CD8-positive, alpha-beta memory T cell (primary cell): ENCODE results near the gene CDC73. TPM values are rescaled to one million over a fixed set of nuclear protein-coding genes. Genes with fewer than 3 reads are reported as not detected.
A peak's percentile ranks its signal among the peaks of the same experiment; 100 is the strongest.

ENCODE experiments used
- CTCF ChIA-PET: fragments of 350-600 bp; sonication (Branson Sonifier 250); formaldehyde crosslinking; loops from one replicate; lab custom pipeline; 2021; ENCODE audit warnings: antibody characterized with exemption; lab: Charles Lee
- POLR2A ChIA-PET: fragments of 350-600 bp; sonication (Branson Sonifier 250); formaldehyde crosslinking; loops from one replicate; lab custom pipeline; 2021; ENCODE audit warnings: antibody characterized with exemption; lab: Charles Lee
- DNase-seq, 5 donors: peaks; one replicate each; pipeline versions ENCODE4 v3.0.0 to v3.0.0-alpha.2; 2020 to 2022; ENCODE audit warnings: mixed read lengths in 1 of 5
- H3K27ac ChIP-seq: one replicate; pipeline ENCODE4 v1.7.0; 2013; ENCODE audit warnings: low read depth, mild to moderate bottlenecking, low read length, moderate library complexity
- H3K27me3 ChIP-seq: 2 replicates; pipeline ENCODE4 v1.7.0; 2013; ENCODE audit warnings: low read length, mild to moderate bottlenecking; ENCODE audit not compliant: insufficient read depth, poor library complexity, severe bottlenecking
- H3K36me3 ChIP-seq: 2 replicates; pipeline ENCODE4 v1.7.0; 2013; ENCODE audit warnings: mild to moderate bottlenecking, low read length, moderate library complexity; ENCODE audit not compliant: insufficient read depth
- H3K4me1 ChIP-seq: 2 replicates; pipeline ENCODE4 v1.7.0; 2013; ENCODE audit warnings: mild to moderate bottlenecking, low read length, moderate library complexity; ENCODE audit not compliant: insufficient read depth
- H3K4me3 ChIP-seq: 2 replicates; pipeline ENCODE4 v1.7.0; 2013; ENCODE audit warnings: mild to moderate bottlenecking, low read length
- H3K9me3 ChIP-seq: 2 replicates; pipeline ENCODE4 v1.7.0; 2013; ENCODE audit warnings: mild to moderate bottlenecking, low read length
- H3K27ac Mint-ChIP-seq, 8 donors: one replicate each; pipeline ENCODE4 v1.8.0; 2020 to 2021; ENCODE audit warnings: mixed read lengths in 8 of 8, mild to moderate bottlenecking in 6 of 8, inconsistent platforms in 3 of 8, moderate library complexity in 3 of 8
- H3K27me3 Mint-ChIP-seq, 2 donors: one replicate each; pipeline ENCODE4 v1.8.0; 2020 to 2021; ENCODE audit warnings: mixed read lengths in 2 of 2, mild to moderate bottlenecking in 1 of 2, moderate library complexity in 1 of 2
- H3K36me3 Mint-ChIP-seq, 3 donors: one replicate each; pipeline ENCODE4 v1.8.0; 2020 to 2021; ENCODE audit warnings: mixed read lengths in 3 of 3, inconsistent platforms in 1 of 3, mild to moderate bottlenecking in 1 of 3
- H3K4me1 Mint-ChIP-seq, 3 donors: one replicate each; pipeline ENCODE4 v1.8.0; 2020 to 2021; ENCODE audit warnings: mixed read lengths in 3 of 3, inconsistent platforms in 1 of 3, mild to moderate bottlenecking in 1 of 3
- H3K4me3 Mint-ChIP-seq, 7 donors: one replicate each; pipeline ENCODE4 v1.8.0; 2020 to 2021; ENCODE audit warnings: mixed read lengths in 7 of 7, mild to moderate bottlenecking in 6 of 7, moderate library complexity in 4 of 7, inconsistent platforms in 2 of 7
- H3K9me3 Mint-ChIP-seq, 5 donors: one replicate each; pipeline ENCODE4 v1.8.0; 2020 to 2022; ENCODE audit warnings: mixed read lengths in 5 of 5, mild to moderate bottlenecking in 3 of 5, moderate library complexity in 2 of 5, inconsistent platforms in 1 of 5
- polyA plus RNA-seq: library from polyadenylated mRNA; unstranded; fragments of 300-500 nt; fragmentation: Illumina TruSeq; gene quantifications from one replicate; pipeline ENCODE4 v1.2.3, GENCODE V29; 2021
- total RNA-seq, 2 experiments: library from RNA; stranded (reverse); gene quantifications; one replicate each; pipeline ENCODE4 v1.2.3, GENCODE V29; 2021

Gene CDC73
- 10 to 100 TPM; 59.8 to 63.8 TPM for total RNA-seq
- 58.5 TPM for polyA plus RNA-seq

DNA sequence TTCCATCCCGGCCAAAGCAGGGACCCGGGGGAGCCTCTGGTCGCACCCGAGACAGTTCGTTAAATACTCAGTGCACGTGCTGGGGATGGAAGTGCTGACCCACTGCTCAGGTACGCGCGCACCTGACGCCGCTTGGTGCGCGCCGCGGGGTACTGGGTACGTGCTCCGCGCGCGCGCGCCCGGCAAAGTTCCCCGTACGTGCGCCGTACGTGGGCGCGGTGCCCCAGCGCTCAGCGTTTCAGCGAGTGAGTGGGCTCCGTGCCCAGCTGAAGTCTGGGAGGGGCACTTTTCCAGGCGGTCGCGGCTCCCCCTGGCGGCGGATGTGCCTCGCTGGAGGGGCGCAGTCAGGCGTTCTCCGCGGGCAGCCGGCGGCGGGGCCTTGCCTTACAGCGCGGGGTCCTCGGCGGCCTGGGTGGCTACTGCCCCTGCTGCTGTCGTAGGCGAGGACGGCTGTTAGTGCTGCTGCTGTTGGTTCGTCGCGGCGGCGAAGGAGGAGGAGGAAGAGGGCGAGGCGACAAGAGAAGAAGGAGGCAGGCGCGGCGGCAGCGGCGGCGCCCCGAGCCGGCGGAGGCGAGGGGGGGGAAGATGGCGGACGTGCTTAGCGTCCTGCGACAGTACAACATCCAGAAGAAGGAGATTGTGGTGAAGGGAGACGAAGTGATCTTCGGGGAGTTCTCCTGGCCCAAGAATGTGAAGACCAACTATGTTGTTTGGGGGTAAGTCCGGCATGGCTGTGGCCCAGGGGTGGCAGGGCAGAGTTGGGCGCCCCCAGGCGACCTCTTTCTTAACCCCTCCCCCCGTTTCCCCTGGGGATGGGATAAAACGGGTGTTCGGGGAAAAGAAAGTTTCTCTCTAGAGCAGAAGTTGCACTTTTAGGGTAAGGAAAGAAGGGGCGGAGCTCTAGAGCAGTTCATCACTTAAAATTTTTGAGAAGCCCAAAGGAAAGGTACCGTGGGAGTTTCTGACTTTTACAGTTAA is at the start of gene CDC73:
Gene CDC73 (plus strand): TSS at position 416 of the 978 bp plus-strand sequence. CDS start 170 bp downstream, at position 586.
- H3K9me3 Mint-ChIP-seq: no peaks in the 10 kb centered on the region
- H3K4me3 Mint-ChIP-seq: peak within 1 kb of the TSS; percentile 93 to 99 (median 95)
- H3K36me3 Mint-ChIP-seq: peaks cover 0 to 34% (median 5%) of the 10 kb centered on the region in 3 donors
- peak within 1 kb of the TSS; percentile 99 for H3K4me3 ChIP-seq
- H3K9me3 ChIP-seq: no peaks in the 10 kb centered on the region
- H3K27me3 Mint-ChIP-seq: peaks cover 0 to 1% of the 10 kb centered on the region in 2 donors
- CTCF ChIA-PET: interaction anchor here (0.6 to 3.6 kb wide), 15 partner anchors 9 to 319 kb away, joined by 3 to 30 read pairs (median 4); partner anchors contain the start of genes GLRX2, RO60 and UCHL5
- H3K36me3 ChIP-seq: peaks cover 9% of the 10 kb centered on the region
- H3K27me3 ChIP-seq: no peaks in the 10 kb centered on the region
- peak within 1 kb of the TSS; percentile 90 to 99 (median 97) for H3K27ac Mint-ChIP-seq
- H3K27ac ChIP-seq: peak within 1 kb of the TSS; percentile 97
- peaks cover 40% of the 10 kb centered on the region for H3K4me1 ChIP-seq
- peak; percentile 99 to 100 (median 99) for DNase-seq
- H3K4me1 Mint-ChIP-seq: peaks cover 52 to 64% (median 63%) of the 10 kb centered on the region in 3 donors
- POLR2A ChIA-PET: interaction anchor here (0.8 to 1.5 kb wide), 9 partner anchors 13 to 648 kb away, joined by 3 to 12 read pairs (median 6); partner anchors contain the start of genes GLRX2, RGS2, RO60 and UCHL5

DNA sequence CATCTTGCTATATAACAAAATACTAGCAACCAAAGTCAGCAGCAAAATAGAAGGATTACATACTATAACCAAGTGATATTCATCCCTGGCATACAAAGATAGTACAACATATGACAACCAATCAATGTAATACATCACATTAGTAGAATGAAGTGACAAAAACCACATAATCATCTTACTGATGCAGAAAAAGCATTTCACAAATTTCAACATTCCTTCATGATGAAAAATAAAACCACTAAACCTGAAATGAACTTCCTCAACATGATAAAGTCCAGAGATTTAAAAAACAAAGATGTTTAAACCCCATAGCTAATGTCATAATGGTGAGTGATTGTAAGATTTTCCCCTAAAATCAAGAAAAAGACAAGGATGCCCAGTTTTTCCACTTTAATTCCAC is 43.8 kb upstream of the CDC73 start:
- DNase-seq: no peak
- peaks cover 22% of the 10 kb centered on the region for H3K36me3 ChIP-seq
- H3K9me3 ChIP-seq: no peaks in the 10 kb centered on the region
- peaks cover 22 to 64% (median 28%) of the 10 kb centered on the region in 3 donors for H3K36me3 Mint-ChIP-seq
- H3K27ac ChIP-seq: no peak overlapping the region
- ChIA-PET CTCF (no interaction called here), POLR2A (no interaction called here)
- H3K27ac Mint-ChIP-seq: no peak overlapping the region
- H3K27me3 ChIP-seq: no peaks in the 10 kb centered on the region
- no peaks in the 10 kb centered on the region for H3K9me3 Mint-ChIP-seq
- H3K27me3 Mint-ChIP-seq: no peaks in the 10 kb centered on the region
- peaks cover 3 to 20% (median 15%) of the 10 kb centered on the region in 3 donors for H3K4me1 Mint-ChIP-seq
- no peaks in the 10 kb centered on the region for H3K4me1 ChIP-seq
- H3K4me3 Mint-ChIP-seq: no peak overlapping the region
- no peak overlapping the region for H3K4me3 ChIP-seq

DNA sequence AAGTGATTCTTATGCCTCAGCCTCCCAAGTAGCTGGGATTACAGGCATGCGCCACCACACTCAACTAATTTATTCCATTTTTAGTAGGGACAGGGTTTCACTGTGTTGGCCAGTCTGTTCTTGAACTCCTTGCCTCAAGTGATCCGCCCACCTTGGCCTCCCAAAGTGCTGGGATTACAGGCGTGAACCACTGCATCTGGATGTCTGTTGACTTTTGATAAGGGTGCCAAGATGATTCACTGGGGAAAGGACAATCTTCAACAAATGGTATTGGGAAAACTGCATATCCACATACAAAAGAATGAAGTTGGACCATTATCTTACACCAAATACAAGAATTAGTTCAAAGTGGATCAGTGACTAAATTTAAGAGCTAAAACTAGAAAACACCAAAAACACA is 42.6 kb upstream of the CDC73 start:
- H3K36me3 ChIP-seq: peaks cover 22% of the 10 kb centered on the region
- H3K36me3 Mint-ChIP-seq: peaks cover 27 to 72% (median 35%) of the 10 kb centered on the region in 3 donors
- ChIA-PET POLR2A (no interaction called here), CTCF (no interaction called here)
- H3K27me3 ChIP-seq: no peaks in the 10 kb centered on the region
- peaks cover 2 to 15% (median 14%) of the 10 kb centered on the region in 3 donors for H3K4me1 Mint-ChIP-seq
- H3K27ac Mint-ChIP-seq: no peak overlapping the region
- no peaks in the 10 kb centered on the region for H3K27me3 Mint-ChIP-seq
- no peak overlapping the region for H3K4me3 ChIP-seq
- DNase-seq: no peak
- no peaks in the 10 kb centered on the region for H3K4me1 ChIP-seq
- H3K4me3 Mint-ChIP-seq: no peak overlapping the region
- no peak overlapping the region for H3K27ac ChIP-seq
- no peaks in the 10 kb centered on the region for H3K9me3 Mint-ChIP-seq
- H3K9me3 ChIP-seq: no peaks in the 10 kb centered on the region

DNA sequence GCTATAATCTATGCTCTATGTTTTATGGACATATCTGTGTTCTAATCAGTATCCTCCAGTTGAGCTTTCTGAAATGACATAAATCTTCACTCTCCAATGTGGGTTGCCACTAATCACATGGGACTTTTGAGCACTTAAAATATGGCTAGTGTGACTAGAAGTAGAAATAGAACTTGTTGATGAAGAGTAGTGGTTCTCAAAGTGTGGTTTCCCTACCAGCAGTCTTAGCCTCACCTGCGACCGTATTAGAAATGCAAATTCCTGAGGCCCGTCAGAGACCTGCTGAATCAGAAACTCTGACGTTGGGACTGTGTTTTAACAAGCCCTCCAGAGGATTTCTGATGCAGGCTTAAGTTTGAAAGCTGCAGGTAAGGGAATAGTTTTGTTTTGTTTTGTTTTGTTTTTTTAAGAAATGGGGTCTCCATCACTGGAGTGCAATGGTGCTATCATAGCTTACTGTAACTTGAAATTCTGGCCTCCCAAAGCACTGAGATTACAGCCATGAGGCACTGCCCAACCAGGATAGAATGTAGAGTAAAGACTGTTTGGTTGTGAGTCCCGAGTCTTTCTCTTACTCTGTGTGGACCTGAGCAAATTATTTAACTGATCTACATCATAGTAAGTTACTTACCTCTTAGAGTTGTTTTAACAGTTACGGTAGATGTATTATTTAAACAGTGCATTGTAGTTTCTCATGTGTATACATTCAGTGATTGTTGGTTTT is 38.3 kb upstream of the CDC73 start:
- ChIA-PET CTCF (interaction anchor here (1.1 kb wide), 1 partner anchor 38 kb away, joined by 3 read pairs; the partner anchor contains the start of gene CDC73), POLR2A (no interaction called here)
- H3K27ac ChIP-seq: no peak overlapping the region
- no peaks in the 10 kb centered on the region for H3K27me3 ChIP-seq
- Mint-ChIP-seq H3K4me1 (peaks cover 0 to 4% (median 0%) of the 10 kb centered on the region in 3 donors), H3K27me3 (no peaks in the 10 kb centered on the region), H3K9me3 (no peaks in the 10 kb centered on the region), H3K4me3 (no peak overlapping the region), H3K27ac (no peak overlapping the region), H3K36me3 (peaks cover 25 to 64% (median 29%) of the 10 kb centered on the region in 3 donors)
- no peaks in the 10 kb centered on the region for H3K4me1 ChIP-seq
- H3K9me3 ChIP-seq: no peaks in the 10 kb centered on the region
- DNase-seq: no peak
- no peak overlapping the region for H3K4me3 ChIP-seq
- peaks cover 7% of the 10 kb centered on the region for H3K36me3 ChIP-seq

DNA sequence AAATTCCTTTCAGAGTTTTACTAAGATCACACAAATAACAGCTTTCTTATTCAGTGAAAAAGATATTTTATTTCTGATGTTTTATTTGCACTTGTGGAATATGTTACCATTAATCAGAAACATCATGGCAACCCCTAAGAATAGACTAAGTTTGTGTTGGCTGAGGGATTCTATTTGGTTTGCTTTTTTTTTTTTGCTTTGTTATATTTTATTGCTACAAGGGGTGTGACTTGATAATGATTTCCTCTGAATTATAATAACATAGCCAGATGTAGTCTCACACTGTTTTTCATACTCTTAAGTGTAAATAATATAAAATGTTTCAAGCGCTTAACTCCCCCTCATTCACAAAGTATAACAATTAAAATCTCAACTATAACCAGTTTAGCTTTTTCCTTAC is 36.6 kb upstream of the CDC73 start:
- Mint-ChIP-seq H3K27me3 (no peaks in the 10 kb centered on the region), H3K9me3 (no peaks in the 10 kb centered on the region), H3K27ac (peak overlapping the region in 1 of 8 donors; percentile 56), H3K4me3 (no peak overlapping the region), H3K4me1 (peaks cover 0 to 4% (median 0%) of the 10 kb centered on the region in 3 donors), H3K36me3 (peaks cover 22 to 60% (median 25%) of the 10 kb centered on the region in 3 donors)
- Histone ChIP-seq H3K36me3 (peaks cover 4% of the 10 kb centered on the region), H3K27ac (no peak overlapping the region), H3K4me1 (no peaks in the 10 kb centered on the region), H3K4me3 (no peak overlapping the region), H3K27me3 (no peaks in the 10 kb centered on the region), H3K9me3 (no peaks in the 10 kb centered on the region)
- DNase-seq: no peak
- ChIA-PET POLR2A (no interaction called here), CTCF (interaction anchor here (1.5 kb wide), 1 partner anchor 26 kb away, joined by 3 read pairs; the partner anchor contains the start of genes RO60 and UCHL5)

DNA sequence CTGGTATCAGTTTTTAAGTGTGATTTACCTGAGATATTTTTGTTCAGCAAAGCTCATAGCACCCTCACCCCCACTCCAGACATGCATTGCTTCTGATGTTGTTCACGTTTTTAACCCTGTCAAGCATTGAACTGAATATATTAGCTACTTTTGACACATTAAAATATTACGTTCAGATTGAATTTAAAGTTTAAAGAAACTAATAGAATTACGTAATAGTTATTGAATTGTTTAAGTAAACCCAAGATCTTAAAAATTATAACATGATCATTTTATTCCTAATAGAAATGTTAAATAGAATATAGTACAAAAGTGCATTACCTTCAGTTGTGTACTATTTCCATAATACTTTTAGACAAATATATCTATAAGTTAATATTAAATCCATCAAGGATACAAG is 35.5 kb upstream of the CDC73 start:
- H3K36me3 ChIP-seq: peaks cover 4% of the 10 kb centered on the region
- no peaks in the 10 kb centered on the region for H3K27me3 ChIP-seq
- Mint-ChIP-seq H3K4me1 (peaks cover 0 to 4% (median 0%) of the 10 kb centered on the region in 3 donors), H3K27me3 (no peaks in the 10 kb centered on the region), H3K9me3 (no peaks in the 10 kb centered on the region), H3K4me3 (no peak overlapping the region), H3K36me3 (peaks cover 20 to 59% (median 21%) of the 10 kb centered on the region in 3 donors), H3K27ac (peak overlapping the region in 1 of 8 donors; percentile 38)
- ChIA-PET POLR2A (no interaction called here), CTCF (no interaction called here)
- no peaks in the 10 kb centered on the region for H3K9me3 ChIP-seq
- no peak overlapping the region for H3K27ac ChIP-seq
- H3K4me1 ChIP-seq: no peaks in the 10 kb centered on the region
- no peak for DNase-seq
- H3K4me3 ChIP-seq: no peak overlapping the region

DNA sequence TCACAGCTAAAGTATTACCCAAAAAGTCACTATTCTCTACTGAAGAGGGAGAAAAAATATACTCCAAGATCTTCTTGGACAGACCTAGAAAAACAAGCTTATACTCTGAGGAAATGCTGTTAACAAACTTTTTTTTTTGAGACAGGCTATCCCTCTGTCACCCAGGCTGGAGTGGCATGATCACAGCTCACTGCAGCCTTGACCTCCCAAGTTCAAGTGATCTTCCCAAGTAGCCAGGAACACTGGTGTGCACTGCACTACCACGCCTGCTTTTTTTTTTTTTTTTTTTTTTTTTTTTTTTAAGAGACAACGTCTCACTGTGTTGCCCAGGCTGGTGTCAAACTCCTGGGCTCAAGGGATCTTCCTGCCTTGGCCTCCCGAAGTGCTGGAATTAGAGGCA is 33.9 kb upstream of the CDC73 start:
- H3K9me3 Mint-ChIP-seq: no peaks in the 10 kb centered on the region
- no peaks in the 10 kb centered on the region for H3K36me3 ChIP-seq
- peak overlapping the region in 2 of 8 donors; percentile 54 to 78 for H3K27ac Mint-ChIP-seq
- no peak overlapping the region for H3K27ac ChIP-seq
- H3K4me3 Mint-ChIP-seq: no peak overlapping the region
- H3K27me3 ChIP-seq: no peaks in the 10 kb centered on the region
- H3K9me3 ChIP-seq: no peaks in the 10 kb centered on the region
- no peak overlapping the region for H3K4me3 ChIP-seq
- H3K4me1 Mint-ChIP-seq: peaks cover 0 to 4% (median 2%) of the 10 kb centered on the region in 3 donors
- ChIA-PET POLR2A (no interaction called here), CTCF (no interaction called here)
- no peak for DNase-seq
- peaks cover 15 to 53% (median 17%) of the 10 kb centered on the region in 3 donors for H3K36me3 Mint-ChIP-seq
- H3K4me1 ChIP-seq: no peaks in the 10 kb centered on the region
- no peaks in the 10 kb centered on the region for H3K27me3 Mint-ChIP-seq
